HUDEP-2 (cell line): ENCODE data around the gene METTL9.
"Not testable (repeated sequence)": the region's sequence is repeated elsewhere in the genome, so short reads cannot be mapped to it uniquely, and the experiment has no call there.

Experiments
- DNase-seq, 76 experiments: peaks; one replicate each; lab custom pipeline; 2025; ENCODE audit not compliant: unreplicated experiment in 76 of 76; lab: John Stamatoyannopoulos, UW

Gene METTL9

DNA sequence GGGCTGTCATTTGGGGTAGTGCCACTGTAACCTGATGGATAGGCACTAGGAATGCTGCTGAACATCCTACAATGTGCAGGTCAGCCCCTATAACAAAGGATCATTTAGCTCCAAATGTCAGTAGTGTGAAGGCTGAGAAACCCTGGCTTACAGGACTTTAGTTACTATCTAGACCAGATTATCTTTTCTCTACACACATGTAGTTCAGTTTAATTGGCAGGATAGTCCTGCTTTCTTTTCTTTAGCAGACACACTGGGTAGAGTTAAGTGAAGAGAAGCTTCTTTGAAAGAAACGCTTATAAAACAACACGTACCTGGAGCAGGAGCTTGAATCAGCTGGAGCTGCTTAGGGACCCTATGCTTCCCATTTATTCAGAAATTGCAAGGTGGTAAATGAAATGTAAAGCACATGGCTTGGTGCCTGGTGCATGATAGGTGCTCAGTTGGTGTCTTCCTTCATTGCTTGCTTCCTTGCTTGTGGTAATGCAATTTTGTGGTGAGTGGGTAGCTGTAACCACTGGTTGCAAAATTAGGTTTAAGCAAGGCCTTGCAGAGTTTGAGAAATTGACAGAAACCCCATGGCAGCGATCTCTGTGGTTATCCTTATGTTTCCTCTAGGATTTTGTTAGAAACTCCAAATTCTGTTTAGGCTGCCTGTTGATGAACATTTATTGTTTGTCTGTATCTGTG lies 9.4 kb downstream of the METTL9 start:
- DNase-seq: peak in 6 of 76 experiments; percentile 1 to 41 (median 17)

DNA sequence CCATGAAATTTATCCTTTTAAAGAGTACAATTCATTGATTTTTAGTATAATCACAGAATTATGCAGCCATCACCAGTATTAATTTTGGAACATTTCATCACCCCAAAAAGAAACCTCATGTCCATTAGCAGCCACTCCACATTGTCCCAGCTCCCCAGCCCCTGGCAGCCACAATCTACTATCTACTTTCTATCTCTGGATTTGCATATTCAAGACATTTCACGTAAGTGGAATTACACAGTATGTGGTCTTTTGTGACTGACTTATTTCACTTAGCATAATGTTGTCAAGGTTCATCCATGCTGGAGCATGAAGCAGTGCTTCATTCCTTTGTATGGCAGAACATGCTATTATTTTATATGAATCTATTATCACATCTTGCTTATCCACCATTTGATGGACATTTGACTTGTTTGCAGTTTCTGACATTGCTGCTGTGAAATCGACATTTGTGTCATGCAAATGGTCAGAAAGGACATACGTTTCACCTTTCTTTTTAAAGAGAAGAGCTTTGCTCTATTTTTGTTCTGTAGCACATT lies 10.7 kb downstream of the METTL9 start:
- no peak for DNase-seq

DNA sequence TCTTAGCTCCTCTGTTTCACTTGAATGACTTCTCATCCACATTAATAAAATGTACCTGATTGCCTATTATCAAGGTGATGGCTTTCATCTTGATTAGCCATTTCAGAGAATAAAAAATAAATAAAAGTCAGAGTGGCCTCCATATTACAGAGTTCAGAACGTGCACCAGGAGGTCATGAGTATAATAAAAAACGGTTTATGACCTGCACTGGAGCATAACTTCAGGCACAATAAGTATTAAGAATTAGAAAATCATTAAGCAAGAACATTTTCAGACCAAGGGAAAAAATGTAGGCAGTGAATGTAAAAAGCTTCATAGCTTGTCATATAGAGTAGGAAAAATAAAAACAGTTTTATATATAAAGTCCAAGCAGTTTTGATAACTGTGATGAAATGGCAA lies 11.4 kb downstream of the METTL9 start:
- no peak for DNase-seq

DNA sequence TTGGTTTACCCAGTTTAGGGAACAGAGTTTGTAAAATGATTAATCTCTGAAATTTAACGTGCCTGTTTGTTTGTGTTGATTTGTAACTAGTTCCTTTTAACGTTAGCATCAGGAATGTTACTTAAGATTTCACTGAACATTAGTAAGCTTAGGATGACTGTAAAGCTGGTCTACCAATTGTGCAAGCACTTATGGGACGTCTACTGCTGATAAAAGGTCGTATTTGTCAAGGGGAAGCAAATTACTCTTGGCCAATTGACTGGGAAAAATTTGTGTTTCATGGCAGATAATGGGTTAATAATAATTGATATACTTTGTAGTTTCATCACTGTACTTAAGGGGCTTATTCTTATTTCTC lies 11.8 kb downstream of the METTL9 start:
- no peak for DNase-seq

DNA sequence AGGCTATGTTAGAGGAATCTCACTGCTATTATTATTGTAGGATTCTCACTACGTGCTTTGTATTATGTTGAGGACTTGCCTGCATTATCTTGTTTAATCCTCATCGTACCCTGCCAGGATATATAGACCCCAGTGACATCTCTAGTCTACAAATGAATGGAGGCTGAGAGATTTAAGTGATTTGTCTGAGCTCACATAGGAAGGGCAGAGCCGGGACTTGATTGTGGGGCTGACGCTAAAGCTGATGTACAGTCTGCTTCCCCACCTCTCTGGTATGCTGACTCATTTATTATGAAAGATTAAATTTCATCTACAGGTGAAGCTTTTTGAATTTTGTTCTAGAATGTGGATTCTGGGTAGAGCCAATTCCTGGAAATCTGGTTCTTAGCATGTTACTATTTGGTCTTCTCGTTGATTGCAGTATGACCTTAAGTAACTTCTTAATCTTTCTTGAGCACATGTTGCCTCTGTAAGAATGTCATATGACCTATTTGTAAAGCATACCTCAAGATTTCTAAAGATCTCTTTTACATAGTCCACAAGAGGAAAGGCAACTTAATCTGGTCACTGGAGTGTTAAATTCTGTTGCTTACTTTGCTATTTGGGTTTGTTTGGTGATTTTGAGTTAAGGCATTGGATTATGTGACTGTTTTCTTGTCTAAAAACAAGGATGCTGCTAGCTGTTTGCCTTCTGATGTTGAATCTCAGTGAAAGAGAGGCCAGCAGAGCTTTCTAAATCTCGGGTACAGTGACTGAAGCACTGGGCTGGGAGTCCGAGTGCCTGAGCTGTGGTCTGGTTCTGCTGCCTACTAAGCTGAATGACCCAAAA lies 12.4 kb downstream of the METTL9 start:
- peak in 33 of 76 experiments; percentile 4 to 75 (median 37) for DNase-seq

DNA sequence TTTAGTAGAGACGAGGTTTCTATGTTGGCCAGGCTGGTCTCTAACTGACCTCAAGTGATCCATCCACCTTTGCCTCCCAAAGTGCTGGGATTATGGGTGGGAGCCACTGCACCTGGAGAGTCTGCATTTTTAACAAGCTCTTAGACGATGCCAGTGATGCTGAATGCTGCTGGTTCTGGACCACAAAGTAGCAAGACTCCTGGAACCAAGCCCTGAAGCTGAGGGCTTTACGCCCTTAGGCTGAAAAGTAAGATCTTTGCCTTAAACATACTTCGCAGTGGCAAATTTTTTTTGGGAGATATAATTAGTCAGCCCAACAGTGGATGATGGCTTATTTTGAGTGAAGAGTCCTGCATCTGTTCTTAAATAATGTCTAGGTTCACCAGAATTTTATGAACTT lies 14.0 kb downstream of the METTL9 start:
- DNase-seq: no peak

DNA sequence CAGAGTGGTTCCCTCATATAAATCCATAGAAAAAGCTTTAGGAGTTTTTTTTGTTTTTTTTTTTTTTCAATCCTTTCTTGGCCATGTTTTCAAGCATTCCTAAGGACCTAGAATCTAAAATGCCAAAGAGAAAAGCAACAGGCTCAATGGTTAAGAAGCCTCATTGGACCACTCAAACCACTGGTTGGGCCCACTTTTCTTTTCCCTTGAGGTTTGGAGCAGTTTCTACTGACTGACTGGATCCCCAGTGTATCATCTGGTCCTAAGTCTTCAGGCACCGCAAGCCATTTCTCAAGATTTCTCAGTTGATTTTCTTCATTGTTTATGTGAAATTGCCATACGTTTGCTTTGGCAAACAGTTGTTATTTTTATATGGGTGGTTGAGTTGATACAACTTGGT lies 14.4 kb downstream of the METTL9 start:
- DNase-seq: no peak

DNA sequence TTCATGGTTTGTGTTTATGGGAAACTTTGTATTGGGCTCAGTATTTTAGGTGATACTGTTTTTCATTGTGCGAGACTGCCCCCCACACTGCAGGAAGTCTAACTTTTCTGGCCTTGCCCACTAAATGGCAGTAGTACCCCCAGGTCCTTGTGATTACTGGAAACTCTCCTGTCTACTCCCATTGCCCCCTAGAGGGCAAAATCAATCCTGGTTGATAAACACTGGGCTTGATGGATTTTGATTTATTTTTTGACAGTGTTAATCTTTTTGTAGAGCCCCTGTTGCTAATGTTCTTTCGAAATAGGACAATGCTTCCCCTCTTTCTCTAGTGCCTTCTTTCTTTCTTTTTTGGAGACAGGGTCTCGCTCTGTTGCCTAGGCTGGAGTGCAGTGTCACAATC lies 15.5 kb downstream of the METTL9 start:
- DNase-seq: no peak

DNA sequence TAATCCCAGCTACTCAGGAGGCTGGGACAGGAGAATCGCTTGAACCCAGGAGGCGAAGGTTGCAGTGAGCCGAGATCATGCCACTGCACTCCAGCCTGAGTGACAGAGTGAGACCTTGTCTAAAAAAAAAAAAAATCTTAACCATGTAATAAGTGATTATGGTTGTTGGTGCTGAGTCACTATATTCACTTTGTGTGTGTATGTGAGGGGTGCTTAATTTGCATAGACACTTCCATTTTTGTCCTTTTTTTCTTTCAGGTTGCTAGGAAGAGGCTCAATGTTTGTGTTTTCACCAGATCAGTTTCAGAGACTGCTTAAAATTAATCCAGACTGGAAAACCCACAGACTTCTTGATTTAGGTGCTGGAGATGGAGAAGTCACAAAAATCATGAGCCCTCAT lies 18.2 kb downstream of the METTL9 start:
- DNase-seq: no peak

DNA sequence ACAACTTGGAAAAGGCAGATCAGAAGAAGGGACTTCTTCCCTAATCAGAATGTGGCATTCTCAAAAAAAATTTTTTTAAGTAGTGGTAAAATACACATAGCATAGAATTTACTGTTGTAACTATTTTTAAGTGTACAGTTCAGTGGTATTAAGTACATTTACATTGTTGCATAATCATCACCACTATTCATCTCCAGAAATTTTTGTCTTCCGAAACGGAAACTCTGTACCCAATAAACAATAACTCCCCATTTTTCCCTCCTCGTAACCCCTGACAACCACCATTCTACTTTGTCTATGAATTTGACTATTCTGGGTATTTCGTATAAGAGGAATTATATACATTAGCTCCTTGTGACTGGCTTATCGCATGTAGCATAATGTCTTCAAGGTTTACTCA lies 18.9 kb downstream of the METTL9 start:
- DNase-seq: no peak

DNA sequence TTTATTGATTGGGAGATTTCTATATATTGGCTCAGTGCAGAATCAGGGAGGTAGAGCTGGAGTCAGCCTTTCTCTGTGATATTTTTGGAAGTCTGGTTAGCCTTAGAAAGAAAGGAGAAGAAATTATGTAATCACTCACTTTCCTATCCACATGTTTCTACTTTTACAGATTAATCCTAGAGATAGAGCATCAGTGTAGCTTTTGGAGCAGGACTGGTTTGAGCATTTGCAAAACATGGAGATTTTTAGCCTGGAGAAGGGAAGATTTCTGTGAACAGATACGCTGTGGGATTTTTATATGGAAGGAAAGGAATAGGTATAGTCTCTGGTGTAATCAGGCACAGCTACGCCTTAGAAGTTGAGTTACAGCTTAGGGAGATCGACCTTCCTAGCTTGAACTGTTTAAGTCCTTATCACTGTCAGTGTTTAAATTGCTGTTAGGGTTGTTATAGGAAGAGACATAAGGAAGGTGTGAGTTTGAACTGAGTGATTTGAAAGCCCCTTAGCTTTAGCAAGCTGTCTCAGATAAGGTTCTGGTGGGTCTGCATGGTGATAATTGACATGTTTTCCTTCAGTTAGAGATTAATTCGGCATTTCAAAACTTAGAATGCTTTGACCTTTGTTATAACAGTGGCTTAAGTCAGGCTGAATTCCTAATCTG lies 20.5 kb downstream of the METTL9 start:
- no peak for DNase-seq

DNA sequence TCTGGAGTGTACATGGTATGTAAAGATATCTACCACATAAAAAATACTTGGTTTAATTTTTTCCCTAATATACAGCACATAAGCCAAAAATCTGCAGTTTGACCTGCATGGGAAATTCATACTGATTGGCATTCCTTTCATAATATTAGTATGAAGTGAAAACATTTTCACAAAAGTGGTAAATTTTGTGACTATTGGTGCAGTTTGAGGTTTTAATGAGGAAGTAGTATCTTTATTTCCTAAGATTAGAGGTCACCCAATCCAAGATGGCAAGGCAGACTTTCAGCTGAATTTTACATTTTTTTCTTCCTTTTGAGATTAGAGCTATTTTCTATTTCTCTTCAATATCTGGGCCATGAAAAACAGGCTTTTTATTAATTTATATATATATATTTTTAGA lies 21.2 kb downstream of the METTL9 start:
- no peak for DNase-seq

DNA sequence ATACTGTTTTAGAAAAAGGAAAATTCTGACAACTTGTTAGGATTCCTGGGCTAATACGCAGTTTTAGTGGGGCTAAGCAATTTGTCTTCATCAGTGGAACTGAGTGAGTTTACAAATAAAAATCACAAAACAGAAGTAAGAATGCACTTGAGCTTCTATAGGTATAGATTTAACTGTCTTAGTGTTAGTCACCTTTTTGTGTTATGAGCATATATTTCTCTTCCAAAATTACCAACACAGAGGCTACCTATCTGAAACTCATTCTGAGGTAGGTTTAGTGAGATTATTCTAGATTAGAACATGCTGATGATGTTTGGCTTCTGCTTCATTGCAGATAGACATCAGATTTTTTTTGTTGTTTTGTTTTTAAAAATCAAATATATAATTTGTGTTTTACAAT lies 23.2 kb downstream of the METTL9 start:
- no peak for DNase-seq

DNA sequence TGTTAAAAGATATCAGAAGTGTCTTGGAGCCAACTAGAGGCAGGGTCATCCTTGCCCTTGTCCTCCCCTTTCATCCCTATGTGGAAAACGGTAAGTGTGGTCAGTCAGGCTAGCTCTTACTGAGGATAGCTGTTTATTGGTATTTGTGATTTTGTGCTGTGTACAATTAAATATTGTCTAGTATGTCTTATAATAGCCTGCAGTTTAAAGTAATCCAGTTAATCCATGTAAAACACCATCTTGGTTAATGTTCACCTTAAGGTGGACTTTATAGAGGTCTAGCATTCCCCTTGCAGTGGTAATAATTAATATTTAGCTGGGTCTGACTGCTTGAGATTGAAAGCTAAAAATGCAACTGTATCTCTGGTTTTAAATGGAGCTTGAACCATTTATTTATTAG lies 25.6 kb downstream of the METTL9 start:
- DNase-seq: no peak

DNA sequence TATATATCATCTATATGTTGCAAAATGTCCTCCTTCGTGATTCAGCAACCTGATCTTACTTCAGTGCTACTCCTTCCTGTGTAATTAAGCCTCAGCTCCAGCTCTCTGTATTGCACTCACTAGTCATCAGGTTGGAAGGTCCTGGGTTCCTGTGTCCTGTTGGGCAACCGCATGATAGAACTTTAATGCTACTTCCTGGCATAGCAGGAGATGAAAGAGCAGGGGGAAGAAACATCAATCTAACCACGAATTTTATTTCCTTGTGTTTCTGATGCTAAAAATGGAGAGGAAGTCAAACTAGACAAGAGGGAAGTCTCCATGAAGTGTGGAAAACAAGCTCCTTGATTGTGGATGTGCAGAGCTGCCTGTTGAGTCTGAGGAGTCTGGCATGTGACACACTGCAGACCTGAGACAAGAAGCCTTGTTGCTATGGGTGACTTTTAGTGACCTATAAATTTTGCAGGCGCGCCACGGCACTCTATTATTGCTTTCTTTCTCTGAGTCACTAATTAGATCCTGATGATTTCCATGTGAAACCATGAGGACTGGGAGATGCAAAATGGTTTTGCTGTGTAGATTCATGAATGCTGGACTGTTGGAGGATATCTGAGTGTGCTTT lies 27.4 kb downstream of the METTL9 start:
- DNase-seq: no peak

DNA sequence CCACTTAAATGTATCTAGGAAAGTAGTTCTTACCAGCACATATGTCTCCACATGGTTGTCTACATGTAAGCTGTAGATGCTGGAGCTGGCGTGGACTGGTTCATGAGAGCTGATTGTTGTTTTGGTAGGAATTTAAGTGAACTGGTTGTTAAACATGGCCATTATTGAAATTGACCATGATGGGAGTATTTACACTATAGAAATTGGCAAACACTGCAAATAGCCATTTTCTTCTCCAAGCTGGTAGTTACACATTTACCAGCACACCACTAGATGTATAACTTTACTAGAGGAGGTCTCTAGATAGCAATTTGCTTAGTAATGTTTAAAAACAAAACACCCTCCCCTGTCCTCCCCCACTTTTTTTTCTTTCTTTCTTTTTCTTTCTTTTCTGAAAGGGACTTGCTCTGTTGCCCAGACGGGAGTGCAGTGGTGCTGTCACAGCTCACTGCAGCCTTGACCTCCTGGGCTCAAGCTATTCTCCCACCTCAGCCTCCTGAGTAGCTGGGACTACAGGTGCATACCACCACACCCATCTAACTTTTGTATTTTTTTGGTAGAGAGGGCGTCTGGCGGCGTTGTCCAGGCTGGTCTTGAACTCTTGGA lies 28.8 kb downstream of the METTL9 start:
- no peak for DNase-seq

DNA sequence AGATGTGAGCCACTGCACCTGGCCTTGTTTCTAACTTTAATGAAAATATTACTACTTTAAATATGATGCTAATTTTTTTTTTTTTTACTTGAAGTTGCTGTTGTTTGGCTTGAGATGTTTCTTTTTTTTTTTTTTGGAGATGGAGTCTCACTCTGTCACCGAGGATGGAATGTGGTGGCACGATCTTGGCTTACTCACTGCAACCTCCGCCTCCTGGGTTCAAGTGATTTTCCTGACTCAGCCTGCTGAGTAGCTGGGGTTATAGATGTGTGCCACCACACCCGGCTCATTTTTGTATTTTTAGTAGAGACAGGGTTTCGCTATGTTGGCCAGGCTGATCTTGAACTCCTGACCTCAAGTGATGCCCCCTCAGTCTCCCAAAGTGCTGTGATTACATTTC lies 29.4 kb downstream of the METTL9 start:
- DNase-seq: no peak

DNA sequence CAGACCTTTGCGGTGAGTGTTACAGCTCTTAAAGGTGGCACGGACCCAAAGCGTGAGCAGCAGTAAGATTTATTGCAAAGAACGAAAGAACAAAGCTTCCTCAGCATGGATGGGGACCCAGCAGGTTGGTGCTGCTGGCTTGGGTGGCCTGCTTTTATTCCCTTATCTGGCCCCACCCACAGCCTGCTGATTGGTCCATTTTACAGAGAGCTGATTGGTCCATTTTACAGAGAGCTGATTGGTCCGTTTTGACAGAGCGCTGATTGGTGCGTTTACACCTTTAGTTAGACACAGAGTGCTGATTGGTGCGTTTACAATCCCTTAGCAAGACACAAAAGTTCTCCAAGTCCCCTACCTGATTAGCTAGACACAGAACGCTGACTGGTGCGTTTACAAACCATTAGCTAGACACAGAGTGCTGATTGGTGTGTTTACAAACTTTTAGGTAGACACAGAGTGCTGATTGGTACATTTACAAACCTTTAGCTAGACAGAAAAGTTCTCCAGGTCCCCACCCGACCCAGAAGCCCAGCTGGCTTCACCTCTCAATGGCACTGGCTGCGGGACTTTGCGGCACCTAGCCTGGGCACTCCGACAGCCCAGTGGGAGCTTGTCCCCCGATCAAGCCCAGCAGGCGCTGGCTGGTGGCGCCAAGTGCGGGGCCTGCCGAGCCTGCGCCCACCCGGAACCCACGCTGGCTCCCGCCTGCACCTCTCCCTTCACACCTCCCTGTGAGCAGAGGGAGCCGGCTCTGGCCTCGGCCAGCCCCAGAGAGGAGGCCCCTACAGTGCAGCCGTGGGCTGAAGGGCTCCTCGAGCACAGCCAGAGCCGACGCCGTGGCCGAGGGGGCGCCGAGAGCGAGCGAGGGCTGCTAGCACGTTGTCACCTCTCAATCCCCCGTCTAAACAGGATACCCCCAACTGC lies 30.5 kb downstream of the METTL9 start:
- DNase-seq: peak in 1 of 76 experiments; percentile 2

DNA sequence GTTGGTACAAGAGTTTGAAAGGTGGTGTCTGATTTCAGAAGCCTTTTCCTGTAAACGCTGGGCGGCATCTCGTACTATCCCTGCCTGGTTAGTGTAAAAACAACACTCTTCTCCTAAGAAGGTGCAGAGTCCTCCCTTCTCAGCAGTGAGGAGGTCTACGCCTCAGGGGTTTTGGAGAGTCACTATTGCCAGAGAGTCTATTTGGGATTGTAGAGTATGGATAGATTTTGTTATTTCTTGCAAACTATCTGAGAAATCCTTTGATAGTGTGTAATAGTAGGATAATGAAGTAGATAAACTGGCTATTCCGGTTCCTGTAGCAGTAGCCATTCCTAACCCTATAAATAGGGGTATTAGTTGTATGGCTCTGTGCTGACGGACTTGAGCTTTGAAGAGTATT lies 31.5 kb downstream of the METTL9 start:
- DNase-seq: not testable (repeated sequence)

DNA sequence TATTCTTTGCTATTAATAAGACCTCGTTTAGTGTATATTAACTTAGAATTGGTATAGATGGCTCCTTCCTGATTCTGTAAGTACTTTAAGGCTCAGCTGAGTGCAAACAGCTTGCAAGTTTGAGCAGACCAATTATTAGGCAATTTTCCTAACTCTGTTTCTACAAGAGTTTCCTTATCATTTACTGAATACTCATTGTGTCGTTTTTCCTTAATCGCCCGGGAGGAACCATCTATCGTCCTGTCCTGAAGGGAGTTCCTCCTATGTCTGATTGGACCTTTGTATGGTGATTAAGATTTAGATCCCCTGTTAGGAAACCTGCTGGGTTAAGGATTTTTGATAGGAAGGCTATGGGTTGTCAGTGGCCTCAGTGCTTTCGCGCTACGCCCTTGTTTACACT lies 32.0 kb downstream of the METTL9 start:
- DNase-seq: not testable (repeated sequence)
